ENCODE measurements around the gene MYBL2.
"Not testable (repeated sequence)": the region's sequence is repeated elsewhere in the genome, so short reads cannot be mapped to it uniquely, and the experiment has no call there.

Gene MYBL2

DNA sequence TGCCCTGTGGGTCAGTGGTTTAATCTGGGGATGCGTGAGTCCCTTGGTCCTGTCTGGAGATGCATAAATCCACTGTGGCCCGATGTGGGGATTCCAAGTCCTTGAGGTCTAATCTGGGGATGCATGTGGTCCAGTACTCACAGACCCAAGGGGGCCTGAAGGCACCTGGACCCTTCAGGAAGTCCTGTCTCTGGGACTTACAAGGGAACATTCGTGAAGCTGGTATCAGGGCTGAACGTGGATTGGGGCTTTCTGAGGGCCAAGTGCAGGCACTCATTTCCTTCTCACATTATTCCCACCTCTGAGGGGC, 85.1 kb downstream of the MYBL2 start:
- TF ChIP-seq, protein P1, sequence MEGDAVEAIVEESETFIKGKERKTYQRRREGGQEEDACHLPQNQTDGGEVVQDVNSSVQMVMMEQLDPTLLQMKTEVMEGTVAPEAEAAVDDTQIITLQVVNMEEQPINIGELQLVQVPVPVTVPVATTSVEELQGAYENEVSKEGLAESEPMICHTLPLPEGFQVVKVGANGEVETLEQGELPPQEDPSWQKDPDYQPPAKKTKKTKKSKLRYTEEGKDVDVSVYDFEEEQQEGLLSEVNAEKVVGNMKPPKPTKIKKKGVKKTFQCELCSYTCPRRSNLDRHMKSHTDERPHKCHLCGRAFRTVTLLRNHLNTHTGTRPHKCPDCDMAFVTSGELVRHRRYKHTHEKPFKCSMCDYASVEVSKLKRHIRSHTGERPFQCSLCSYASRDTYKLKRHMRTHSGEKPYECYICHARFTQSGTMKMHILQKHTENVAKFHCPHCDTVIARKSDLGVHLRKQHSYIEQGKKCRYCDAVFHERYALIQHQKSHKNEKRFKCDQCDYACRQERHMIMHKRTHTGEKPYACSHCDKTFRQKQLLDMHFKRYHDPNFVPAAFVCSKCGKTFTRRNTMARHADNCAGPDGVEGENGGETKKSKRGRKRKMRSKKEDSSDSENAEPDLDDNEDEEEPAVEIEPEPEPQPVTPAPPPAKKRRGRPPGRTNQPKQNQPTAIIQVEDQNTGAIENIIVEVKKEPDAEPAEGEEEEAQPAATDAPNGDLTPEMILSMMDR (conservative IDR thresholded peaks at IDR 0.05; ENCODE audit: low read length): no peak
- H3K4me3 ChIP-seq (ENCODE audit: low read length): no peak overlapping the region
- DNase-seq (ENCODE audit: low read depth): no peak

DNA sequence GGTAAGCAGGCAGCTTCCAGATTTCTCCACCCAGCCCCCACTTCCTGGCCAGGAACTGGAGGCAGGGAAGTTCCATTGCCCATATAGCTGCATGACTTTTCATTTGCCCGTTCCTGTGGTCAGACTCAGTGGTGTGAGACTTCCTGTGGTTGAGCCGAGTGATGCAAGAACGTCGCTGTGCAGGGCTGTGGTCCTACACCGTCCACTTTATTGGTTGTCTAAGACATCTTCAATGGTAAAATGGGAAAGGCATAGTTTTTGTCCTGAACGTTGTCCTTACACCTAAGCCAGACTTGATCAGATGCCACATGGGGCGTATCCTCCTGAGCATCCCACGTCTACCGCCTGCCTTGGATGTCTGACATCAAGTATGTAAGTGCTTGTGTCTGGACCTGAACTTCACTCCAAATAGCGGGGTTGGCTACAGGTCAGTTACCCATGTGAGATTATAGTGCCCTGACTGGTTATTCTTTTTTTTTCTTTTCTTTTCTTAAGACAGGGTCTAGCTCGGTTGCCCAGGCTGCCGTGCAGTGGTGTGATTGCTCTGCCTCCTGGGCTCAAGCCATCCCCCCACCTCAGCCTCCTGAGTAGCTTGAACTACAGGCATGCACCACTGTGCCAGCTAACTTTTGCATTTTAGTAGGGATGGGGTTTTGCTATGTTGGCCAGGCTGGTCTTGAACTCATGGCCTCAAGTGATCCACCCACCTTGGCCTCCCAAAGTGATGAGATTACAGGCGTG, 85.8 kb downstream of the MYBL2 start:
- TF ChIP-seq, protein P1 (conservative IDR thresholded peaks at IDR 0.05; ENCODE audit: low read length): no peak
- no peak overlapping the region for H3K4me3 ChIP-seq (ENCODE audit: low read length)

DNA sequence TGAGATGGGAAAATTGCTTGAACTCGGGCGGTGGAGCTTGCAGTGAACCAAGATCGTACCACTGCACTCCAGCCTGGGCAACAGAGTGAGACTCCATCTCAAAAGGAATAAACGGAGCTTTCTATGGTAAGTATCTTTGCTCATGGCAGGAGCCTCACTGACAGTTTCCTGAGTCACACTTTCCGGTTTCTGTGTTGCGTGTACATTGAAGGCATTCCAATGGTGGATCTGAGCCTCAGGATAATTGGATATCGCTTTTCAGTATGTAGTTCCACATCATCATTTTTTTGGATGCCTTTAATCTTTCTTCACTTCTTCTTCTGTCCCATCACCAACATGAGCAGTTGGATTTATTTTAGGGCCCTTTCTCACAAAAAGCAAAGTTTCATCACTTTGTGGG, 88.5 kb downstream of the MYBL2 start:
- H3K4me3 ChIP-seq (ENCODE audit: low read length): no peak overlapping the region
- TF ChIP-seq, protein P1 (conservative IDR thresholded peaks at IDR 0.05; ENCODE audit: low read length): no peak
- DNase-seq (ENCODE audit: low read depth): peak; percentile 79

More for the DNA sequence above, 85.8 kb downstream of the MYBL2 start:
- DNase-seq (ENCODE audit: low read depth): peak; percentile 94

DNA sequence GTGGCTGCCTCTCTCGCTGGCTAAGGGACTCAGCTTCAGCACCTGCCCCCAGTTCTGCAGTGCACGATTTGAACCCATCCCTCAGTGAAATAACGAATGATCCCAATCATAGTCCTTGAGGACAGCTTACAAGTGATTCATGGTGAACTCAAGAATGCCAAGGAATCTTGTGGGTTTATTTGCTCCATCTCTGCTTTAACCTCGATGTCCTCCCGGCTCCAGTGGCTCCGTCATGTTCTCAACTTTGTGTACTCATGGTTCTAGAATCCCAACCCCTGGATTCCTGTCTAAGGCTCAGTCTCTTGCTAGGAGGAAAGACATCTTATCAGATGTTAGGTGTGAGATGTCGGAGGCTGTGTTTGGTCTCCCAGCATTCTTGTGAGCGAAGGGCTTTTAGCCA, 88.9 kb downstream of the MYBL2 start:
- DNase-seq (ENCODE audit: low read depth): peak; percentile 81
- TF ChIP-seq, protein P1 (conservative IDR thresholded peaks at IDR 0.05; ENCODE audit: low read length): no peak

DNA sequence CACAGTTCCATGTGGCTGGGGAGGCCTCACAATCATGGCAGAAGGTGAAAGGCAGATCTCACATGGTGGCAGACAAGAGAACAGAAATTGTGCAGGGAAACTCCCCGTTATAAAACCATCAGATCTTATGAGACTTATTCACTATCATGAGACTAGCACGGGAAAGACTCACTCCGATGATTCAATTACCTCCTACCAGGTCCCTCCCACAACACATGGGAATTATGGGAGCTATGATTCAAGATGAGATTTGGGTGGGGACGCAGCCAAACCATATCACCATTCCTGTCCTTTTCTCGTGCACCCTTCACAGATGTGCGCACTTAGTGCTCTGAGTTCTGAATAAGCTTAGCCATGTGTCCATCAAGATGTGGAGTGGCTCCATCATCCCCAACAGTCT, 91.0 kb downstream of the MYBL2 start:
- not testable (repeated sequence) for DNase-seq (ENCODE audit: low read depth); H3K4me3 ChIP-seq (ENCODE audit: low read length)

More for the DNA sequence above, 88.9 kb downstream of the MYBL2 start:
- H3K4me3 ChIP-seq (ENCODE audit: low read length): no peak overlapping the region

DNA sequence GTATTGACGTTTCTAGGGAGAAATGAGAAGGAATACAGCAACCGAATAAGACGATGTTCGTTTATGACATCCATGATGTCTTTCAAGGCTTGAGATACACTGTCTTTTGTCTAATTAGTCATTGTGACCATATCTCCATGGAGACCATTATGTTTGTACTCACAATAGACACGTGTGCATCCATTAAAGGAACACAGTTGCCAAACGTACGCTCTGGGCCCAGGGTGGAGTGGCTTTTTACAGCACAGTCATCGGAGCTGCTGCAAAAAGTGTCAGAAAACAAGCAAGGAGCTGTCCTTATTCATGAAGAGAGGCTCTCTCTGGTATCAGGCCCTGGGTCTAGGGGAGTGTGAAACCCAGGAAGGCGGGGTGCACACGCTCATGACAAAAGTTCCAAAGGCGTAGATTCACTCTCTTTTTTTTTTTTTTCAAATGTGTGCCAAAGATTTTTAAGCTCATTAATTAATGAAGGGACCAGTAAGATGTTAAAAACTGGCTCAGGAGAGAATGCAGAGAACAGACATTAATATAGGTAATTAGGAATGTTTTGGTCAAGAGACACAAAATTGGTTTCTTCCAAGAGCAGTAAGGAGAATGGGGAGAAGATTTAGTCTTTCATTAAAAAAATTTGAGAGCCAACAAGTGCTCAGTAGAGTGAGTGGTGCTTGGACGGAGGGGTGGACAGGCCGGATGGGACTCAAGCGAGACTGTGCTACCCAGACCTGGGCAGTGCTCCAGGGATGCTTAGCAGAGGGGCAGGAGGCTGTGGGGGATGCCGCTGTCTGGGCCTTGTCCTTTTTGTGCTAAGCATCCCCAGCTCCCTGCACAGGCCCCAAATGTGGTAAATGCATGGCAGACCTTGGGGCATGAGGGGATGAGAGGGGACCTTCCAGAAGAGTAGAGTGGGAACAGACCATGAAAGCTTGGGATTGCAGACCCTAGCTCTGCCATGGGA, 94.7 kb downstream of the MYBL2 start:
- peak; percentile 51 for DNase-seq (ENCODE audit: low read depth)
- TF ChIP-seq, protein P1 (conservative IDR thresholded peaks at IDR 0.05; ENCODE audit: low read length): no peak
- no peak overlapping the region for H3K4me3 ChIP-seq (ENCODE audit: low read length)

DNA sequence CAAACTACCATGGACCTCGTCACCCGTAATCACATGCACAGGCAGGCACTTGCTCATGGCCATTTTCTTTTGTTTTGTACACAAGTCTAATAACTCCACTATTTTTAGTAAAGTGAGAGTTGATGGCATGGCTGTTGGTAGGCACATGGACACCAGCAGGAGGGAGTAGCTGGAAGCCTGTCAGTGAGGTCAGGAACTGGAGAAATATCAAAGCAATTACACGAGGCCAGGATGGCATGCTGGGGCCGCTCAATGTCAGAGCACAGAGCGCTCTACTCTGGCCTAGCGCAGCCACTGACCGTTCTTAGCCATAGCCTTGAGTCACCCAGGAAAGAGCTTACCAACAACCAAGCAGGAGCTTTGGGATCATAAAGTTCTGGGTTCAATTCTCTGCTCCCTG, 96.0 kb downstream of the MYBL2 start:
- H3K4me3 ChIP-seq (ENCODE audit: low read length): no peak overlapping the region
- DNase-seq (ENCODE audit: low read depth): no peak
- TF ChIP-seq, protein P1 (conservative IDR thresholded peaks at IDR 0.05; ENCODE audit: low read length): no peak
